Bronchial epithelial cell (primary cell): ENCODE data around the gene MAP7D1. TPM values are rescaled to one million over a fixed set of nuclear protein-coding genes. Genes with fewer than 3 reads are reported as not detected.

ENCODE experiments used
- DNase-seq: peaks from one replicate; pipeline ENCODE4 v3.0.0-alpha.2; 2010; ENCODE audit warnings: low read depth
- FAIRE-seq: peaks from 2 replicates; lab custom pipeline; 2011; peaks lifted over from hg19 to GRCh38; lab: Jason Lieb, UNC
- H3K27me3 ChIP-seq: 2 replicates; pipeline ENCODE4 v1.5.1; 2011; ENCODE audit warnings: low read length; ENCODE audit not compliant: control insufficient read depth, insufficient read depth
- H3K36me3 ChIP-seq: 2 replicates; pipeline ENCODE4 v1.5.1; 2011; ENCODE audit warnings: low read length; ENCODE audit not compliant: control insufficient read depth, insufficient read depth
- H3K4me3 ChIP-seq: 2 replicates; pipeline ENCODE4 v1.5.1; 2011; ENCODE audit warnings: mild to moderate bottlenecking, low read depth, low read length, control low read depth
- CTCF ChIP-seq: IDR thresholded peaks from 2 replicates; pipeline ENCODE4 v1.5.1; 2011; ENCODE audit warnings: mild to moderate bottlenecking, moderate library complexity, low read length, control low read depth, inconsistent platforms; ENCODE audit not compliant: insufficient read depth, severe bottlenecking
- total RNA-seq: library from RNA; depleted of rRNA; stranded (reverse); fragments of >200 nt; gene quantifications from 2 replicates; pipeline ENCODE4 v1.2.1, GENCODE V29; 2014

MAP7D1 gene
- total RNA-seq, 1 donor from 2014 or later = 54.5 TPM

DNA sequence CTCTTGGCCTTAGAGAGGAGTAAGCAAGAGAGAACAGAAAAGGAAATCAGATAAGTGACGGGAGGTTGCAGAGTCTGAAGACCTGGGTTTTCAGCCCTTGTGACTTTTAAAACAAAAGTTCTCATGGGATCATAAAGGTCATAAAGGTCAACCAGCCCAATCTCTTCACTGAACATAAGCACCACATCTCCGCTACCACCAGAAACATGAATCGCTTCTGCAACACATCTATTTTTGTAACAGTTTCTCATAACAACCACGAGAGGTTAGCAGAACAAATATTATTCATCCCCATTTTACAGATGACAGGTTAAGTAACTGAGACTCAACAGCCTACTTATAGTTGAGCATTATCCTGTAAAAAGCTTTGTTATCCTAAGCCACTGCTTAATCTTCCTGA is 12.5 kb upstream of the MAP7D1 start:
- no peaks in the 10 kb centered on the region for H3K27me3 ChIP-seq
- H3K4me3 ChIP-seq = no peak overlapping the region
- TF ChIP-seq CTCF = no peak
- peaks cover 7% of the 10 kb centered on the region for H3K36me3 ChIP-seq
- FAIRE-seq (no peak), DNase-seq (no peak)

GRCh38 chr1:36144413-36144812 is 11.5 kb upstream of the MAP7D1 start:
- DNase-seq (no peak), FAIRE-seq (no peak)
- H3K27me3 ChIP-seq = no peaks in the 10 kb centered on the region
- no peak overlapping the region for H3K4me3 ChIP-seq
- TF ChIP-seq CTCF = no peak
- peaks cover 7% of the 10 kb centered on the region for H3K36me3 ChIP-seq

DNA sequence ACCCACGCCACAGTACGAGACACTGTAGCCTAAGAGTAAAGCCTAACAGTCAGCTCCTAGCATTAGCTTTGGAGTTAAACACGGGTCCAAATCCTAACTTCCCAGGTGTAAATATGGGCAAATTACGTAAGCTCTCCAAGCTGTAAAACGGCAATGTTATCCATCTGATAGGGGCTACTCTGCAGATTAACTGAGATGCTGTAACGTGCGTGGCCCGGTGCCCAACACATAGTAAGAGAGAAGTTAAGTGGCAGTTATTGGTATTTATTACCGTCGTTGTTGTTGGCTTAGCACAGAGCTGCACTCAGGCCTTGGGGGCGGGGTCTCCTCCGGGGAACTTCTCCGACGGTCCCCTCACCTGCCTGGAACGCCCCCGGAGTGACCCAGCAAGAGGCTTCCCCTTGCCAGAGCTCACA is 7.1 kb upstream of the MAP7D1 start:
- H3K4me3 ChIP-seq = peak overlapping the region; percentile 52
- no peak for DNase-seq
- no peak for TF ChIP-seq CTCF
- H3K36me3 ChIP-seq = no peaks in the 10 kb centered on the region
- no peak for FAIRE-seq
- no peaks in the 10 kb centered on the region for H3K27me3 ChIP-seq

DNA sequence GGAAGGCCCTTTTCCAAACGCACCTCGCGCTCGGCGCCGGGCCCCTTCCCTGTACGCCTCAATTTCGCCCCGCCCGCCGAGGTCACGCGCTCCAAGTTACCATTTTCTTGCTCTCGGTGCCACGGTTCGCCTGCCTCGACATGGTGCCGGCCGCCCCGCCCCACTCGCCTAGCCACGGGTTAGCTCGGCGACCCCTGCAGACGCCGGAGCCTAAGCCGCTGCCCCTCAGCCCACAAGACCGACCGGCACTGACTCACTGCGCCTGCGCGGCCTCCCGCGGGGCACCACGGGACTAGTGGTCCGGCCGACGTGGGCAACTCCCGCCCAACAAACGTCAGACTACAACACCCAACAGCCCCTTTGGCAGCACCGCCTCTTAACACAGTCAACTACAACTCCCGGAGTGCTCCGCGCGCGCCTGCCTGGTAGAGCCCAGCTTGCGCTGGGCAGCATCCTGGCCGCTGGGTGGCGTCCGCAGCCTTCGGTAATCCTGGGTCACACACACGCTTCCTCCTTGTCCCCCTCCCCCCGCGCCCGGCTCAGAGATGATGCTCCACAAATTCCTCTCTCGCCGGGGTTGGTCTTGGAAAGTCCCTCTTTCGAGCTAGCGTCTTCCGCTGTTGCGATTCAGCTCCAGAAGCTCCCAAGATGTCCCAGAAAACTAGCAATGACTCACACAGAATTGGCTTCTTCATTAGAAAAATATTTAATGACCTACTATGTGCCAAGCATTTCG is 6.6 kb upstream of the MAP7D1 start, which contains the start of gene TRAPPC3:
TRAPPC3 (minus strand) TSS at position 250 of the 736 bp plus-strand sequence; CDS start at position 142, 108 bp downstream.
- Histone ChIP-seq H3K27me3 (no peaks in the 10 kb centered on the region), H3K4me3 (peak within 1 kb of the TSS; percentile 52), H3K36me3 (no peaks in the 10 kb centered on the region)
- DNase-seq (peak; percentile 99), FAIRE-seq (no peak)
- TF ChIP-seq CTCF = peak; percentile 99

DNA sequence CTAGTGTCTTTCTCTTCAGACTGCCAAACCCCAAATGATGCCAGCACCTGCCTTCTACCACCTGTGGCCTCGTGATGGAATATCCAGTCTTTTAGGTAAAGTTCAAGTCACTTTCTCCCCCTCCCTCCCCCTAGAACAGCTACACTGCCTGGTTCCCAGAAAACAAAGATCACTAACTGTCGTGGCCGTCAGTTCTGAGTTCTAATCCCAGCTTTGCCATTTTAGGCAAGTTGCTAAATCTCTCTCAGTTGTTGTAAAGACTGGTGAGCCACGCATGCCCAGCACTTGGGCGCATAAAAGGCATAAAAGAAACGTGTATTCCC is 6.0 kb upstream of the MAP7D1 start:
- Histone ChIP-seq H3K36me3 (no peaks in the 10 kb centered on the region), H3K4me3 (no peak overlapping the region), H3K27me3 (no peaks in the 10 kb centered on the region)
- DNase-seq (no peak), FAIRE-seq (no peak)
- no peak for TF ChIP-seq CTCF
